Activated CD4-positive, alpha-beta T cell treated with anti-CD3 and anti-CD28 coated beads, Interleukin-2, amount 10 ng/mL, durations not matched to agents 24 days and 14 days (primary cell): ENCODE data around the gene BACH1. TPM values are rescaled to one million over a fixed set of nuclear protein-coding genes. Genes with fewer than 3 reads are reported as not detected.
A peak's percentile ranks its signal among the peaks of the same experiment; 100 is the strongest.
"Not testable (repeated sequence)": the region's sequence is repeated elsewhere in the genome, so short reads cannot be mapped to it uniquely, and the experiment has no call there.

Experiments
- DNase-seq: peaks from one replicate; pipeline ENCODE4 v3.0.0; 2022
- H3K27ac Mint-ChIP-seq: one replicate; pipeline ENCODE4 v1.8.0; 2022; ENCODE audit warnings: mild to moderate bottlenecking, mixed read lengths
- H3K27me3 Mint-ChIP-seq: one replicate; pipeline ENCODE4 v1.8.0; 2022; ENCODE audit warnings: mixed read lengths
- H3K36me3 Mint-ChIP-seq: one replicate; pipeline ENCODE4 v1.8.0; 2022; ENCODE audit warnings: low read depth, mild to moderate bottlenecking, mixed read lengths
- H3K4me1 Mint-ChIP-seq: one replicate; pipeline ENCODE4 v1.8.0; 2021; ENCODE audit warnings: mixed read lengths
- H3K4me3 Mint-ChIP-seq: one replicate; pipeline ENCODE4 v1.8.0; 2022; ENCODE audit warnings: mild to moderate bottlenecking, moderate library complexity, mixed read lengths
- H3K9me3 Mint-ChIP-seq: one replicate; pipeline ENCODE4 v1.8.0; 2021; ENCODE audit warnings: mixed read lengths
- intact Hi-C: fragments of 100-400 bp; cut with micrococcal nuclease; formaldehyde crosslinking; loops from one replicate; pipeline ENCODE4 v1.15.1; 2023
- total RNA-seq: library from RNA; stranded (reverse); gene quantifications from 2 replicates; pipeline ENCODE4 v1.2.3, GENCODE V29; 2022

BACH1 gene
- total RNA-seq, 1 donor from 2014 or later = 21.5 TPM

DNA sequence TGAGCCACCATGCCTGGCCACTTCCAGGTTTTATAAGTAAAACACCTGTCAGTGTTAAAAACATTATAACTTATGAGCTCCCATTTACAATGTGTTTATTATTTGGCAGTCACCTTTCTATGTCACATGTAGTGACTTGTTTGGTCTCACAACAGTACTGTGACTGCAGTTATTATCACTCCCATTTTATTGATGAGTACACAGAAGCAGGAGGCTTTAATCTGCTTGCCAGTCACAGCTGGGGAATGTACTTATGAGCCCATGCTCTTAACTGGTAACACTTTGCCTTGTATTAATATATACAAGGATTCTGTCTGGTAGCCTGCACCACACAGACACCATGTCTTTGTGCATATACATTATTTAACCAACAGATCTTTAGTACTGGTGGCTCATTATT, 31.1 kb upstream of the BACH1 start:
- H3K36me3 Mint-ChIP-seq = no peaks in the 10 kb centered on the region
- peaks cover 6% of the 10 kb centered on the region for H3K27me3 Mint-ChIP-seq
- no peak overlapping the region for H3K4me3 Mint-ChIP-seq
- intact Hi-C loops = no loop called here
- no peaks in the 10 kb centered on the region for H3K9me3 Mint-ChIP-seq
- peak; percentile 29 for DNase-seq
- H3K4me1 Mint-ChIP-seq = peaks cover 6% of the 10 kb centered on the region
- no peak overlapping the region for H3K27ac Mint-ChIP-seq

DNA sequence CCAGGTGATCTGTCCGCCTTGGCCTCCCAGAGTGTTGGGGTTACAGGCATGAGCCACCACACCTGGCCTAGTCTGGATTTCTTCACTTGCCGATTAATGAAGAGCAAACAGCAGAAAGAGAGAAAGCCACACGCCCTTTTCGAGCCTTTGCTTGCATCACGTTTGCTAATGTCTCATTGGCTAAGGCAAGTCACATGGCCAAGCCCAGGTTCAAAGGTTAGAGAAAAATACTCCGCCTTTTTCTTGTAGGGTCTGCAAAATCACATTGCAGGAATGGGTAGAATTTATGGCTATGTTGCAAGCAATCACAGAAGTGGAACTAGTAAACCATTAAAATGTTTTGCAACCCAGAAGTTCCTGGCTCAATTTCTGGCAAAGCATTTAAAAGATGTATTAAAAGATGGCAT, 26.8 kb upstream of the BACH1 start:
- Mint-ChIP-seq H3K27me3 (peaks cover 16% of the 10 kb centered on the region), H3K9me3 (no peaks in the 10 kb centered on the region), H3K27ac (no peak overlapping the region), H3K36me3 (no peaks in the 10 kb centered on the region), H3K4me3 (no peak overlapping the region), H3K4me1 (no peaks in the 10 kb centered on the region)
- DNase-seq = peak; percentile 20
- intact Hi-C loops = no loop called here

GRCh38 chr21:29277442-29277841, 21.3 kb upstream of the BACH1 start:
- H3K9me3 Mint-ChIP-seq = peaks cover 8% of the 10 kb centered on the region
- H3K27me3 Mint-ChIP-seq = peaks cover 17% of the 10 kb centered on the region
- H3K27ac Mint-ChIP-seq = no peak overlapping the region
- DNase-seq = no peak
- no peaks in the 10 kb centered on the region for H3K36me3 Mint-ChIP-seq
- no peaks in the 10 kb centered on the region for H3K4me1 Mint-ChIP-seq
- H3K4me3 Mint-ChIP-seq = no peak overlapping the region
- intact Hi-C loops = no loop called here

DNA sequence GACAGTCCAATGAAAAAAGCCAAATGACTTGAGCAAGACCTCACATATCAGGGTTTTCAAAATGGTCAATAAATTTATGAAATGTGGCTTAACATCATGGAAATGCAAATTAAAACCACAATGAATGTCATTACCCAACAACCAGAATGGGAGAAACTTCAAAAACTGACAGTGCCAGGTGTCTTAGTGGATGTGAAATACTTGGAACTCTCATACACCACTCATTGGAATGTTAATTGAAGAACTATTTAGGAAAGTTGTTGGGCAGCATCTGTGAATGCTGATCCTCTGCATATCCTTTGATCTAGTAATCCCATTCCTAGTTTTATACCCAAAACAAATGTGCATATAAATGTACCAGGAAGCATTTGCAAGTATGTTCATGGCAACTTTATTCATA, 19.2 kb upstream of the BACH1 start:
- DNase-seq = no peak
- Mint-ChIP-seq H3K36me3 (no peaks in the 10 kb centered on the region), H3K27ac (no peak overlapping the region), H3K27me3 (peaks cover 18% of the 10 kb centered on the region), H3K4me1 (no peaks in the 10 kb centered on the region), H3K9me3 (peaks cover 17% of the 10 kb centered on the region), H3K4me3 (no peak overlapping the region)
- intact Hi-C loops = no loop called here

GRCh38 chr21:29281801-29282200, 16.9 kb upstream of the BACH1 start:
- DNase-seq, H3K4me3 Mint-ChIP-seq, H3K4me1 Mint-ChIP-seq, H3K27ac Mint-ChIP-seq, intact Hi-C loops, H3K36me3 Mint-ChIP-seq: not testable (repeated sequence)
- H3K27me3 Mint-ChIP-seq = peaks cover 12% of the 10 kb centered on the region
- H3K9me3 Mint-ChIP-seq = peaks cover 17% of the 10 kb centered on the region

DNA sequence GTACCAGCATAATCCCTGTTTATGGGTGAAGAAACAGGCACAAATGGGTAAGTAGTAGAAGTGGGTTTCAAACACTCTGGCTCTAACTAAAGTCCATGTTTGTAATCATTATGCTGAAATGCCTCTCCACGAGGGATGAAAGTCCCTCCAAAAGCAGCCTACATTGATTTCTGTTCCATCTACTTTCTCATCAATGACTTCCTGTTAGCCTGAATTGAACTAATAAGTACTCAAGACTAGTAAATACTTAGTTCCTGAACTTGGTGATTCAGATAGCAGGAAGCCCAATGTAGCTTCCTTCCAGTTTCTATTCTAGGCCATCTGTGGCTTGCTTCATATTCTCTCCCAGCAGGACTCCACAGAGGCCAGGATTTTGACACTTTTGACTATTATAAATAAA, 11.3 kb upstream of the BACH1 start:
- Mint-ChIP-seq H3K36me3 (no peaks in the 10 kb centered on the region), H3K9me3 (peaks cover 9% of the 10 kb centered on the region), H3K4me3 (no peak overlapping the region), H3K27ac (no peak overlapping the region), H3K4me1 (peaks cover 1% of the 10 kb centered on the region), H3K27me3 (peaks cover 8% of the 10 kb centered on the region)
- intact Hi-C loops = no loop called here
- DNase-seq = no peak

DNA sequence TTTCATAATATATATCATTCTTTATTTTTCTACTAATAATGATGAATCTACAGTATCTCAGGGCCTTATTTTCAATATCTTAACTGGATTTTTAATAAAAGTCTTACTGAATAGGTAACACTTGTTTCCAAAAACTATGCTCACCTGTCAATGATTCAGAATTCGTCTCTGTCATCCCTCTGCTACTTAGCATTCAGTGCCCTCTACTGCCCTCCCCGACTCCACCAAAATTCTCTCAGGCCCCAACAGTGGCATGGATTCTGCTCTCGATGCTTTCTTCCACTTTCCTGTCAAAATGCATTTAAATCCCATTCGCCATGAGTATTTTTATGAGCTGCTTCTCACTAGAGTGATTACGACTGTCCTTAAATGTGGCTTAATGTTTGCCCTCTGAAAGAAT, 10.5 kb upstream of the BACH1 start:
- H3K27me3 Mint-ChIP-seq = peaks cover 8% of the 10 kb centered on the region
- intact Hi-C loops = no loop called here
- no peak for DNase-seq
- no peak overlapping the region for H3K4me3 Mint-ChIP-seq
- peaks cover 4% of the 10 kb centered on the region for H3K9me3 Mint-ChIP-seq
- H3K27ac Mint-ChIP-seq = no peak overlapping the region
- H3K4me1 Mint-ChIP-seq = peaks cover 1% of the 10 kb centered on the region
- no peaks in the 10 kb centered on the region for H3K36me3 Mint-ChIP-seq

GRCh38 chr21:29289317-29289716, 9.4 kb upstream of the BACH1 start:
- Mint-ChIP-seq H3K36me3 (no peaks in the 10 kb centered on the region), H3K9me3 (no peaks in the 10 kb centered on the region), H3K27ac (no peak overlapping the region), H3K4me1 (peaks cover 6% of the 10 kb centered on the region), H3K4me3 (no peak overlapping the region), H3K27me3 (peaks cover 5% of the 10 kb centered on the region)
- DNase-seq = no peak
- intact Hi-C loops = no loop called here

GRCh38 chr21:29290240-29290639, 8.5 kb upstream of the BACH1 start:
- intact Hi-C loops = loop anchor here (10.0 kb wide), 1 partner anchor 265 kb away; the partner anchor contains the start of gene USP16
- DNase-seq = peak; percentile 30
- Mint-ChIP-seq H3K27ac (no peak overlapping the region), H3K9me3 (no peaks in the 10 kb centered on the region), H3K27me3 (peaks cover 3% of the 10 kb centered on the region), H3K4me3 (no peak overlapping the region), H3K36me3 (no peaks in the 10 kb centered on the region), H3K4me1 (peaks cover 7% of the 10 kb centered on the region)

DNA sequence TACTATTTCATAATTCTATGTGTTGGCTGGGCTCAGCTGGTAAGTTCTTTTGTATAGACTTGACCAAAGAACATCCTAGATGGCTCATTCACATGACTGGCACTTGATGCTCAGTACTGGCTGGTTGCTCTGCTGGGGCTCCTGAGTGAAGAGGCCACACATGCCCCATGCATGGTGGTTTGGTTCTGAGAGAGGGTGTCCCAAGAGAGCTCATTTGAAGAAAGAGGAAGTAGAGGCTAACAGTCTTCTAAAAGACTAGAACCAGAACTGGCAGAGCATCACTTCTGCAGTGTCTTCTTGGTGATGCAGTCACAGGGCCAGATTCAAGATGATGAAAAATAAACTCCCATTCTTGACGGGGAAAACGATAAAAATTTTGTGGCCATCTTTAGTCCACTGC, 5.2 kb upstream of the BACH1 start:
- H3K27ac Mint-ChIP-seq = no peak overlapping the region
- no peak overlapping the region for H3K4me3 Mint-ChIP-seq
- no peaks in the 10 kb centered on the region for H3K36me3 Mint-ChIP-seq
- DNase-seq = no peak
- peaks cover 14% of the 10 kb centered on the region for H3K4me1 Mint-ChIP-seq
- H3K9me3 Mint-ChIP-seq = no peaks in the 10 kb centered on the region
- intact Hi-C loops = loop anchor here (10.0 kb wide), 1 partner anchor 269 kb away; the partner anchor contains the start of gene USP16
- peaks cover 2% of the 10 kb centered on the region for H3K27me3 Mint-ChIP-seq

- intact Hi-C loops = loop anchor here (5.0 to 10.0 kb wide), 2 partner anchors 270 to 408 kb away; partner anchors contain the start of gene USP16
- peaks cover 3% of the 10 kb centered on the region for H3K36me3 Mint-ChIP-seq
- no peak overlapping the region for H3K27ac Mint-ChIP-seq
- DNase-seq = peak; percentile 65
- no peak overlapping the region for H3K4me3 Mint-ChIP-seq
- H3K4me1 Mint-ChIP-seq = peaks cover 24% of the 10 kb centered on the region
- H3K9me3 Mint-ChIP-seq = no peaks in the 10 kb centered on the region
- no peaks in the 10 kb centered on the region for H3K27me3 Mint-ChIP-seq
Observed at GRCh38 chr21:29295066-29295650, 3.6 kb upstream of the BACH1 start.

GRCh38 chr21:29296446-29296845, 2.3 kb upstream of the BACH1 start:
- intact Hi-C loops = loop anchor here (5.0 to 10.0 kb wide), 2 partner anchors 272 to 409 kb away; partner anchors contain the start of gene USP16
- H3K4me3 Mint-ChIP-seq = no peak overlapping the region
- H3K36me3 Mint-ChIP-seq = peaks cover 5% of the 10 kb centered on the region
- no peaks in the 10 kb centered on the region for H3K9me3 Mint-ChIP-seq
- peaks cover 33% of the 10 kb centered on the region for H3K4me1 Mint-ChIP-seq
- no peak overlapping the region for H3K27ac Mint-ChIP-seq
- no peak for DNase-seq
- H3K27me3 Mint-ChIP-seq = no peaks in the 10 kb centered on the region

DNA sequence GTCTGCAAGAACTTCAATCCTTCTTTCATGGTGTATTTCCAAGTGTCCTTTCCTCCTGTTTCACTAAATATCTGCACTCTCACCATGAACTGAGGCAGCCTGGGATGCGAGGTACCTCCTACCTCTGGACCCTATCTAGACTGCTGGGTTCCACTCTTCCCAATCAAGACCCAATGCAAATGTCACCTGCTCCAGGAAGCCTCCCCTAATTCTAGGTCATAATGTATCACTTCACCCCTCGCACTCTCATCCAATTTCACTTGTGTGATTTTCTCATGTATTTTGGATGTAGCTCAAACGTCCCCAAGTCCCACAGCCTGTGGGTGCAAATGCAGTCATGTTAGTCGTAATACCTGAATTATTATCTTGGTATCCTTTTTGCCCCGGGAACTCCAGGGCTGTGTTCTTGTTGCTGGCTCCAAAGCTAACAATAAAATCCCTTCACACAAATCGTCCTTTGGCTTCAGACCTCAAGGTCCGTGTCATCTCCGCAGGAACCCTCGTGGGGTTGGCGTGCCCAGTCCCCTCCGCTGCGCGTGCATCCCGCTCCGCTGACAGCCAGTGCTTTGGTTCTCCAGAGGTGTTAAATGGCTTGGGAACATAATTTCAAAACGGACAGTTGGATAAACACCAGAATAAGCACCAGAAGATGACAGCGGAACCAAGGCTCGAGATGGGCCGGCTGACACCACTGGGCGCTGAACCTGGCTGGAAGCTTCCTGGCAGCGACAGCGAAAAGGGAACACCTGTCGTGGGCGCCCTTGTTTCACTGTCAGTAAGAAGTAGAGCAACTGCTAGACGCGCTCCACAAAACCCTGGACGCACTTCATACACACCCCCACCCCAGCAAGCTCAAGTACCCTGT, 1.0 kb upstream of the BACH1 start:
- intact Hi-C loops = loop anchor here (1.0 to 10.0 kb wide), 4 partner anchors 101 to 410 kb away; partner anchors contain the start of gene USP16
- H3K4me1 Mint-ChIP-seq = peaks cover 45% of the 10 kb centered on the region

More for the DNA sequence above, 1.0 kb upstream of the BACH1 start:
- Mint-ChIP-seq H3K4me3 (peak overlapping the region; percentile 32), H3K27me3 (no peaks in the 10 kb centered on the region), H3K36me3 (peaks cover 5% of the 10 kb centered on the region), H3K9me3 (no peaks in the 10 kb centered on the region), H3K27ac (peak overlapping the region; percentile 22)
- DNase-seq = peak; percentile 59
